A549 (cell line): ENCODE results near the gene FAM3C.

ENCODE experiments used
- CEBPB ChIP-seq, 2 experiments: fragments of >200 bp in 1 of 2; sonication (Bioruptor Twin) in 1 of 2; formaldehyde crosslinking in 1 of 2; IDR thresholded peaks; 2 replicates each; pipeline ENCODE4 v1.6.1; 2012 to 2016
- EP300 ChIP-seq, 2 experiments: fragments of >200 bp; sonication (Bioruptor Twin); formaldehyde crosslinking; IDR thresholded peaks; 2 replicates in 1 of 2; 3 replicates in 1 of 2; pipeline ENCODE4 v1.6.1; 2016 to 2017
- POLR2A ChIP-seq: IDR thresholded peaks from 2 replicates; pipeline ENCODE4 v1.6.1; 2012; ENCODE audit warnings: mild to moderate bottlenecking, low read length
- TF ChIP-seq, protein P1 (sequence below): fragments of >200 bp; sonication (Bioruptor Twin); formaldehyde crosslinking; IDR thresholded peaks from 3 replicates; pipeline ENCODE4 v1.5.1; 2016

- TF ChIP-seq POLR2A (no peak), EP300 (IDR thresholded peaks at IDR 0.05) (no peak), CEBPB (IDR thresholded peaks at IDR 0.05) (no peak)
- TF ChIP-seq, protein P1, sequence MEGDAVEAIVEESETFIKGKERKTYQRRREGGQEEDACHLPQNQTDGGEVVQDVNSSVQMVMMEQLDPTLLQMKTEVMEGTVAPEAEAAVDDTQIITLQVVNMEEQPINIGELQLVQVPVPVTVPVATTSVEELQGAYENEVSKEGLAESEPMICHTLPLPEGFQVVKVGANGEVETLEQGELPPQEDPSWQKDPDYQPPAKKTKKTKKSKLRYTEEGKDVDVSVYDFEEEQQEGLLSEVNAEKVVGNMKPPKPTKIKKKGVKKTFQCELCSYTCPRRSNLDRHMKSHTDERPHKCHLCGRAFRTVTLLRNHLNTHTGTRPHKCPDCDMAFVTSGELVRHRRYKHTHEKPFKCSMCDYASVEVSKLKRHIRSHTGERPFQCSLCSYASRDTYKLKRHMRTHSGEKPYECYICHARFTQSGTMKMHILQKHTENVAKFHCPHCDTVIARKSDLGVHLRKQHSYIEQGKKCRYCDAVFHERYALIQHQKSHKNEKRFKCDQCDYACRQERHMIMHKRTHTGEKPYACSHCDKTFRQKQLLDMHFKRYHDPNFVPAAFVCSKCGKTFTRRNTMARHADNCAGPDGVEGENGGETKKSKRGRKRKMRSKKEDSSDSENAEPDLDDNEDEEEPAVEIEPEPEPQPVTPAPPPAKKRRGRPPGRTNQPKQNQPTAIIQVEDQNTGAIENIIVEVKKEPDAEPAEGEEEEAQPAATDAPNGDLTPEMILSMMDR, result no peak
Measured at GRCh38 chr7:121306565-121306964, 89.5 kb downstream of the FAM3C start.
